ENCODE results near the gene ZNF423.

Gene ZNF423

GRCh38 chr16:49465661-49466528, 390.0 kb downstream of the ZNF423 start:
- DNase-seq: no peak

GRCh38 chr16:49464877-49465504, 390.9 kb downstream of the ZNF423 start:
- peak in 1 of 2 donors; percentile 17 for DNase-seq

- no peak for DNase-seq
Measured at GRCh38 chr16:49464093-49464492, 391.8 kb downstream of the ZNF423 start.

DNA sequence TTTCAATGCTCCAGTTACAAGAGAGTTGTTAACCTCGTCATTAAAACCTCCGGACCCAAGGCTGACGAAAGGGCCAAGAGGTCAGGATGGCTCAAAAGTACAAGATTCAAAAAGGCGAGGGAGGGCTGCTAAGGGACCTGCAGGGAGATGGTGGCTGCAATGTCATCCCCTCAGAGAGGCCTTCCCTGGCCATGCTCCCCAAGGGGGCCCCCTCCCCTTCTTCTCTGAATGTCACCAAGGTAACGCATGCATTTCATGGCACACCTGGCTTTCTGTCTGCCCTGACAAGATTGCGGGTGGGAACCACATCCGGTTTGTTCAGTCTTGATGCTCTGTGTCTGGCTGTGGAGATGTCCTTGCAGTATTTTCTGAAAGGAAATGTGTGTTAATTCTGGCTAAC, 392.4 kb downstream of the ZNF423 start:
- DNase-seq: peak; percentile 51 to 53

DNA sequence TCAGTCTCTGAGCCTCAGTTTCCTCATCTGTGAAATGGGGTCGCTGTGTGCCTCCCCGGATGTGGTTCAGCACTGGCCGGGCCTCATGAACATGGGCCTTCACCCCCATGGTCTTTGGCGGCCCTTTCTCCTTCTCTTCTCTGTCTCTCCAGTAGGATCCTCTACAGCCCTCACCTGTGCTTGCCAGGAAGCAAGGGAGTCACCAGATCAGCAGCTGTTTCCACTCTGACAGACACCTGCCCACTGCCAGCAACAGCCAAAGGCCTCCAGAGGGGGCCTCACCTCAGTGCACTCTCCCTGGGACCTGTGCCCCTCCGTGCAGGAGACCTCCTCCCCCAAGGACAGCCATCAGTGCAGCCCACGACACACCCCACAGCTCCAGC, 392.9 kb downstream of the ZNF423 start:
- DNase-seq: no peak

DNA sequence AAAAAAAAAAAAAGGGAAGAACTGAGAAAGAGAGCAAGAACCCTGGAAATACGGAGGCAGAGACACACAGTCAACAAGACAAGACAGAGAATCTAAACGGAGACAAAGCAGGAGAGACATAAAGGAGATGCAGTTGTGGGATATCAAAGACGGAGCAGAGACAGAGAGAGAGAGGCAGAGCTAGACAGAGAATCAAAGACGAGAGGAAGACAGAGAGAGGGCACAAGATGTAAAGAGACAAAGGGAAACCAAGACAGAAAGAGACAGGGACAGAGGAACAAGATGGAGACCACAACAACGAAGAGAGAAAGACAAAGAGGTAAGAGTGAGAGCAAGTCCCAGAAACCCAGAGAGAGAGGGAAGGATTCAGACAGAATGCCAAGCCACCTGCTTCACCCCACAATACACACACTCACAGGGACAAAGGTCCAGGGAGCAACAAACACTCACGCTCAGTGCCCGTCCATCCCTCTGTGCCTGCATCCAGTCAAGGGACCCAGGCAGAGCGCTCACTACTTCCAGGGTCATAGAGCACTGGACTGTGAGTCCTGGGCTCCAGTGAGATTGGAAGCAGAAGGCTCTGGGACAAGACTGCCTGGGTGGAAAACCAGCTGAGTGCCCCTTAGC, 393.4 kb downstream of the ZNF423 start:
- no peak for DNase-seq

DNA sequence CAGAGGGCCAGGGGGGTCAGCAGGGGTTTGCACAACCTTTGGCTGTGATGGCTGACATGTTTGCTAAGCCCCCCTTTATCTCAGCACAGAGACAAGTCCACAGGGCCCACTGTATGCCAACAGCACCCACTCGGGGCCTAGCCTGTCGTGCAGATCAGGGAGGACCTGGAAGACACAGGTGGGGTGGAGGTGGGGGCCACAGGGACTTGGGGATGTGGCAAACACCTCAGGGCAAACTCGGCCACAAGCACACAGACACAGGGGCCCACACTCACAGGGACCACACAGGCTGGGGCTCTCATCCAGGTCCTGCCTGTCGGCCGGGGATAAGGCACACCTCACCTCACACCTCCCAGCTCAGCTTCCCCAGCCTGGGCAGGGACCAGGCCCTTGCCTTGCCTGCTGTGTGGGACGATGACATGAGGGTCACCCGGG, 394.4 kb downstream of the ZNF423 start:
- no peak for DNase-seq

- DNase-seq: no peak
Measured at GRCh38 chr16:49460786-49461470, 395.0 kb downstream of the ZNF423 start.

GRCh38 chr16:49459953-49460735, 395.8 kb downstream of the ZNF423 start:
- DNase-seq: no peak

DNA sequence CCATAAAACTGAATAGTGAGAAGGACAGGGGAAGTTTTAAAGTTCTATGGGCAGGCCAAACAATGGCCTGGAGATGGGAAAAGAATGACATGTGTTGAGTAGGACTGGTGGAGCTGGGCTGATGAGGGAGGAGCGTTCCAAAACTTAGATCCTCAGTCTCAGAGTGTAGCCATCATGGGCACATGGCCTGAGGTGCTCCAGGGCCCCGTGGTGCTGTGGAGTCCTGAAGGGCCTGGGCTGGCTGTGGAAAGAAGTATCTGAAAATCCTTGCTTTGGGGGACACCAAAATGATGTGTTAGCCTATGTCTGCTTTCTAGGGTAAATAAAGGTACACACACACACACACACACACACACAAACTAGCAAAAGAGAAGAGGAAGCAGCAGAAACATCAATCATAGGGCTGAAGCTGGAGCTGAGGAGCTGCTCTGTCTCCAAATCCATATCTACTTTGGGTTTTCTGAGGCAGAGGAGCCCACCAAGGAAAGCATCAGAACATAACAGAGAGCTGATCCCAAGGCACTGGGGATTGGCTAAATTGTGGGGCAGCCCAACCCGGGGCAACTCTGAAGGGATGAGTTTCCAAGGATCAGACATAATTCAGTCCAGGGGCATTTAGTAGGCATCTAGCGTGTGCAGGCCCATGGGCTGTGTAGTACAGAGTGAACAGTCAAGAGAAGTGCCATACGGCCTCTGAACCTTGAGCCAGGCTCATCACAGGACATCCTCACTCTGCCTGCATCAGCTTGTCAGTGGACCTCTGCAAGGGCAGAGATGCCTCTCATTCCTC, 397.1 kb downstream of the ZNF423 start:
- DNase-seq: no peak

GRCh38 chr16:49458243-49458642, 397.7 kb downstream of the ZNF423 start:
- no peak for DNase-seq

DNA sequence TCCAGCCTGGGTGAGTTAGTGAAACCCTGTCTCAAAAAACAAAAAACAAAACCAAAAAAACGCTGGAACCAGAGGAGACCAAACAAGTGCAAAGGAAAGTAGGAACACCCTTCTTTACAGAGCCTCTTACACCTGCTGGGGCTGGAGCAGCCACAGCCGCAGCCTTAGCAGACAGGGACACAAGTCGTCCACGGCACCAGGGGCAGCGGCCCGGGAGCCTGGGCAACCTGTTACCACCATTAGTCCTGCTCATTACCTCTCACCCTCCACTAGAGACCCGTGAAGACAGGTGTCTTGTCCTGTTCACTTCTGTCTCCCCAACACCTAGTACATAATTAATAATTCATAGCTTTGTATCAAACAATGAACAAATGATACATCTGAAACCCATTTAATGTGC, 398.7 kb downstream of the ZNF423 start:
- no peak for DNase-seq

DNA sequence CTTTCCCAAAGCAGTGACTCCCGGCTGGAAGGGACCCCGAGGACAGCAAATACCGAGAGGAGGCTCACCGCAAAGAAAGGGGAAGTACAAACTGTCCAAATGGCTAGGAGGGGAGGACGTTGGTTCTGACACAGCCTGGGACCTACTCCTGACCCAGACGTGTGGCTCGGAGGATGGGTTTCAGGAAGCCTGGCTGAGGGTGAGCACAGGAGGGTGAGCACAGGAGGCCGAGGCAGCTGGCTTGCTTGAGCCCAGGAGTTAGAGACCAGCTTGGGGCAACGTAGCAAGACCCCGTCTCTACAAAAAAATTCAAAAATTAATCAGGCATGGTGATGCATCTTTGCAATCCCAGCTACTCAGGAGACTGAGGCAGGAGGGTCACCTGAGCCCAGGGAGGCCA, 399.1 kb downstream of the ZNF423 start:
- no peak for DNase-seq

GRCh38 chr16:49455991-49456745, 399.7 kb downstream of the ZNF423 start:
- DNase-seq: no peak

DNA sequence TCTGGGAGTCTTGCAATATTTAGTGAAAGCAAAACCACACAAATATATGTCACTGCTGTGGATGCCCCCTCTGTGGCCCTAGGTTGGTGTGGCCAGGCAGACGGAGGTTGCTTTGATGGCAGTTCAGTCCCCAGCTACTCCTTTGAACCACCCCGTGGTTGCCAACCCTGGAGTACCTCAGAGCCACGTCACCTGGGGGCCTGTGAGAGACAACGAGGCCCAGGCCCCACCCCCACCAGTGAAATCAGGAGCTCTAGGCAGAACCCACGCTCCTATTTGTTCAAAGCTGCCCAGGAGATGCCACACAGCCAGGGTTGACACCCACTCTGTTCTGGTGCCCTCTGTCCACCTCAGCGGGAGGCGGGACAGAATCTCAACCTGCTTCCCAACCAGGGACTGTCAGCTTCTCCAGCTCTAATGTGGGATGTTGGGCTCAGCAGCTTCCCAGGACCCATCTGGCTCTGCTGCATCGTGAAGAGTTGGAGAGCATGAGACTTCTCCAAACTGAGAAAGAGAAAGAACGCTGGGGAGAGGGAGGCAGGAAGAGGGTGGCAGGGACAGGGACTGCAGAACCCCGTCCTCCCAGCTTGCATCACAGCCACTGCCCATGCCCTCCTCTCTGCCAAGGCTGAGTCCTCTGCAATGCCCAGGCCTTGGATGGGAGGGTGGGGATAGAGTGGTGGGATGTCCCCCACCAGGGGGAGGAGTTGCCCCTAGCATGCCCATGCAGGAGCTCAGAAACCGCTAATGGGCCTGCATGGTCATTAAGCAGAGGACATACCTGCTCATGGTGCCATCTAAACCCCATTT, 400.5 kb downstream of the ZNF423 start:
- no peak for DNase-seq

DNA sequence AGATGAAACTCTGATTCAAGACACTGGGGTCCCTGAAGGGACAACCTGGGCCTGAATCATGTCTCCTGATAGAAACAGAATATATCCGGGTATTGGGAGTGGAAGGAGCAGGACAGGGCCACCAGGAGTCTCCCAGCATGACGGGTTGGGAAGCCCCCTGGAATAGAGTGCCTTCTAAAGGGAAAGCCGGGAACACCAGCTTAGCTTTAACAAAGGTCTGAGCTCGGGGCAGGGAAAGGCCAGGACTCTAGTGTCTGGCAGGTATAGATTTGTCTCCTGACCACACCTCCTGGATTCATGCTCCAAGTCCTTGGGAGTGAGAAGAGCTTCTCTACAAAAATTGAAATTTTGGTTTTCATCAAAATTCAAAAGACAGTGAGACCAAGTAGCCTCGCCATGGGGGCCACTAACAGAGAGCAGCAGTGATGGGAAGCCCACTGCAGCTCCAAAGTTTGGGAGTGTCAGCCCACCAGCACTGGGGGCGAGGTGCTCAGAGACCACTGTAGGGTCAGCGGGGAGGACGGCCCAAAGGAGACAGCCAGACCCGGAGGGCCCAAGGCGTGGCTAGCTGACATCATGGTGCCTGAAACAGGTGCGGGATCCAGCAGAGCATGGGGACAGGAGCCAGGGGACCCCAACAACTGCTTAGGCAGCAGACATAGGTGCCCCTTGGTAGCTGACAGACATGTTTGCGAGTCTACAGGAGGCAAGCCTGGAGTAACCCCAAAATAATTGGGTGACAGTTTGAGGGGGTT, 401.3 kb downstream of the ZNF423 start:
- no peak for DNase-seq

GRCh38 chr16:49453983-49454382, 401.9 kb downstream of the ZNF423 start:
- no peak for DNase-seq

DNA sequence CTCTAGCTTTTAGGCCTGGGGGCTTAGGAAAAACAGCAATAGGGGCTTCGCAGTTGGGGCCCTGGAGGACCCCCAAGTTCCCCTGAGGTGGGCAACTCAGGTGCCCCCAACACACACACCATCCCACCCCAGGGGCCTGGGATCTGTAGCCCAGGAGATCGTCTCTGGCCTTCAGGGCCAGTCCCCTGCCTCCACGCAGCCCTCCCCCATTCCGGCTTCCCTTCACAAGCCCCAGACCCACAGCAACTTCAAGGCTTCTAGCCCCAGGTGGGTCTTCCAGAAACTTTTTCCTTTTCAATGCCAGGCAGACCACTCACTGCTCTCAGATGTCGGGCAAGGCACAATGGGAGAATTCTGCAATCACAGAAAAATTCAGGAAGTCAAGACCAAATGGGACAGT, 402.9 kb downstream of the ZNF423 start:
- no peak for DNase-seq

GRCh38 chr16:49452578-49452977, 403.3 kb downstream of the ZNF423 start:
- no peak for DNase-seq
